Aorta (tissue), 5 donors: ENCODE results near the gene CTNNA2. TPM values are rescaled to one million over a fixed set of nuclear protein-coding genes. Genes with fewer than 3 reads are reported as not detected.

Experiments used
- ATAC-seq: fragments of 200-7000 bp; cut with Tn5 transposase; one replicate; pipeline ENCODE4 v1.9.1; 2022; ENCODE audit warnings: moderate library complexity; ENCODE audit not compliant: low FRiP score
- DNase-seq, 2 donors: peaks; one replicate each; pipeline ENCODE4 v3.0.0-alpha.2; 2020
- H3K27ac ChIP-seq, 2 donors: one replicate each; pipeline ENCODE4 v1.5.1; 2013; ENCODE audit warnings: low read length in 2 of 2, mild to moderate bottlenecking in 2 of 2, moderate library complexity in 2 of 2, control low read depth in 1 of 2, inconsistent platforms in 1 of 2, low read depth in 1 of 2
- H3K27me3 ChIP-seq, 2 donors: one replicate each; pipeline ENCODE4 v1.6.1; 2013; ENCODE audit warnings: control low read depth in 1 of 2, low read length in 1 of 2, mild to moderate bottlenecking in 1 of 2, moderate library complexity in 1 of 2; ENCODE audit not compliant: insufficient read depth in 2 of 2, control insufficient read depth in 1 of 2
- H3K36me3 ChIP-seq, 2 donors: one replicate each; pipeline ENCODE4 v1.6.1; 2013; ENCODE audit warnings: control low read depth in 1 of 2, low read length in 1 of 2, mild to moderate bottlenecking in 1 of 2; ENCODE audit not compliant: insufficient read depth in 2 of 2, control insufficient read depth in 1 of 2
- H3K4me1 ChIP-seq, 2 donors: one replicate each; pipeline ENCODE4 v1.6.1; 2013; ENCODE audit warnings: low read length in 2 of 2, control low read depth in 1 of 2, mild to moderate bottlenecking in 1 of 2, moderate library complexity in 1 of 2; ENCODE audit not compliant: insufficient read depth in 2 of 2, control insufficient read depth in 1 of 2
- H3K4me3 ChIP-seq, 2 donors: one replicate each; pipeline ENCODE4 v1.5.1; 2013; ENCODE audit warnings: low read length in 2 of 2, control low read depth in 1 of 2, mild to moderate bottlenecking in 1 of 2
- H3K9me3 ChIP-seq: one replicate; pipeline ENCODE4 v1.6.1; 2013; ENCODE audit warnings: mild to moderate bottlenecking, low read length; ENCODE audit not compliant: control insufficient read depth
- WGBS, 2 donors: extraction: QIAGEN DNeasy Blood & Tissue Kit; methylation state at CpG; one replicate each; pipeline ENCODE4 v1.1.7; 2013; 5-methylcytosine and 5-hydroxymethylcytosine counted together
- intact Hi-C, 2 donors: fragments of 100-400 bp; cut with DNase I; formaldehyde crosslinking; loops; one replicate each; pipeline versions ENCODE4 v1.14.2 to v1.15.0; 2022
- polyA plus RNA-seq, 2 donors: library from polyadenylated mRNA; stranded (reverse); fragments of 200-250 nt; gene quantifications; one replicate each; pipeline ENCODE4 v1.2.3, GENCODE V29; 2013
- total RNA-seq, 2 donors: library from RNA; stranded (reverse); fragmentation: NEBNext Ultra II Directional; extraction: Animal tissue kit (Norgen Biotek cat#: 25700); gene quantifications; one replicate each; pipeline ENCODE4 v1.2.1, GENCODE V29; 2021
- donor health status: healthy with polysubstance abuse.
- donor health status: Bipolar disorder and iron deficiency.
- donor health status: DM: no; HTN: no; CAD: no.
- donor health status: DM: no; HTN: no; CAD: no.
- donor health status: DM: yes; HTN: yes; CAD: no.

The CTNNA2 gene
- total and polyA plus RNA-seq, 4 donors: 0.05 to 0.12 TPM; not detected in 2

DNA sequence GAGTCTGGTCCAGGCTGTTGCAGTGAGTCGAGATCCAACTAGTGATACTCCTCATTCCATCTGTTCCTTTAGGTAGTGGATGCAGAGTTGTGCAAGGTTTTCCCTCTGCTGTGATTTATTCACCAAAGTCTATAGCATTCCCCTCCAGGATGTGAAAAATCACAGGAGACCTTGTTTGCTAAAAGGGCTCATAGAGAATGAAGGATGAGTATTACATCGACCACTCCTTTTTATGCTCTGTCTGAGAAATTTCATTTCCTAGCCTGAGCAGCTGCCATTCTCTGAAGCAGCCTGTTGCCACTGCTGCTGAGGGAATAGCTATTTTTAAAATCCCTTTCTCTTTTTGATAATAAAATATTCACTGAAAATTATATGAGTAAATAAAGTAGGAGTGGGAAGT is 925.8 kb downstream of the CTNNA2 start:
- no peak for ATAC-seq
- H3K9me3 ChIP-seq: no peaks in the 10 kb centered on the region
- WGBS, 2 donors: 43 to 51% methylated on average over 2 of the region's 2 CpGs

DNA sequence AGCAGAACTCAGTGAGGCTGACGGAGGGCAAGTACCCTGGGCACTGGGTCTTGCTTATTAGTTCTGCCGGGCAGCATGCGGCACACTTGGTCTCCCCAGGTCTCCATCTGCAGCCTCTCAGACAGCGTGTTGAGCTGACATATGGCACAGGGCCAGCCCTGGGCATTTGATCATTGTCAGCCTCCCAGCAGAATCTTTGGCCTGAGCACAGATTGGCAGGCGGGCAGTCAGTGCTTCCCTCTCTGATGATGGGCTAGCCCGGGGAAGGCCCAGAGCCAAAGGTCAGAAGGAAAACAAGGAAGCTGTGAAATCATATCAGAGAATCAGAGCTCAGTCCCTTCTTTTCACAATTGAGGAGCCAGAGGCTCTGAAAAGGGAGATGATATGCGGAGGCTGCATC is 941.8 kb downstream of the CTNNA2 start:
- WGBS, 2 donors: 26 to 39% methylated on average over 7 of the region's 7 CpGs
- H3K36me3 ChIP-seq: no peaks in the 10 kb centered on the region
- no peak overlapping the region for H3K27ac ChIP-seq
- H3K4me1 ChIP-seq: no peaks in the 10 kb centered on the region
- no peaks in the 10 kb centered on the region for H3K27me3 ChIP-seq
- intact Hi-C loops: no loop called here
- H3K4me3 ChIP-seq: no peak overlapping the region
- DNase-seq: no peak
- peak; percentile 55 for ATAC-seq
- no peaks in the 10 kb centered on the region for H3K9me3 ChIP-seq

More for the DNA sequence above, 925.8 kb downstream of the CTNNA2 start:
- no peak overlapping the region for H3K27ac ChIP-seq
- H3K4me3 ChIP-seq: no peak overlapping the region
- no peaks in the 10 kb centered on the region for H3K4me1 ChIP-seq
- no peak for DNase-seq
- H3K36me3 ChIP-seq: no peaks in the 10 kb centered on the region
- peaks cover 0 to 2% of the 10 kb centered on the region in 2 donors for H3K27me3 ChIP-seq
- intact Hi-C loops: no loop called here

DNA sequence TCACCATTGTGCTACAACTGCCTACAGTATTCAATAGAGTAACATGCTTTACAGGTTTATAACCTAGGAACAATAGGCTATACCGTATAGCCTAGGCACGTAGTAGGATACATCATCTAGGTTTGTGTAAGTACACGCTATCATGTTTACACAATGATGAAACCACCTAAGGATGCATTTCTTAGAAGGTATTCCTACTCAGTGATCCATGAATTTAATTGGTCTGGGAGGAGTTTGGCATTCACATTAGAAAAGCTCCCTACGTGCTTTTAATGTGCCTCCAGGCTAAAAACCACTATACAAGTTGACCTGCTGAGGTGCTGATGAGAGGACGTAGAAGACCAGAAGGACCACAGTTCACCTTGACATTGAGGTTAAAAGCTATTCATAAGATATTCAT is 946.2 kb downstream of the CTNNA2 start:
- Histone ChIP-seq H3K4me1 (no peaks in the 10 kb centered on the region), H3K27me3 (peaks cover 0 to 3% of the 10 kb centered on the region in 2 donors), H3K27ac (no peak overlapping the region), H3K4me3 (no peak overlapping the region), H3K9me3 (no peaks in the 10 kb centered on the region), H3K36me3 (no peaks in the 10 kb centered on the region)
- ATAC-seq (no peak), DNase-seq (no peak)
- intact Hi-C loops: no loop called here
- 79 to 84% methylated on average over 5 of the region's 5 CpGs for WGBS, 2 donors

GRCh38 chr2:80461505-80462197 is 948.8 kb downstream of the CTNNA2 start:
- Histone ChIP-seq H3K4me3 (no peak overlapping the region), H3K27me3 (peaks cover 0 to 3% of the 10 kb centered on the region in 2 donors), H3K36me3 (no peaks in the 10 kb centered on the region), H3K27ac (no peak overlapping the region), H3K4me1 (no peaks in the 10 kb centered on the region), H3K9me3 (no peaks in the 10 kb centered on the region)
- ATAC-seq (no peak), DNase-seq (no peak)
- intact Hi-C loops: no loop called here
- WGBS, 2 donors: 59 to 63% methylated on average over 3 of the region's 3 CpGs

- intact Hi-C loops: no loop called here
- DNase-seq (no peak), ATAC-seq (no peak)
- Histone ChIP-seq H3K36me3 (no peaks in the 10 kb centered on the region), H3K27me3 (peaks cover 0 to 3% of the 10 kb centered on the region in 2 donors), H3K27ac (no peak overlapping the region), H3K4me3 (no peak overlapping the region), H3K4me1 (no peaks in the 10 kb centered on the region), H3K9me3 (no peaks in the 10 kb centered on the region)
- WGBS, 2 donors: 70 to 72% methylated on average over 8 of the region's 8 CpGs
These were observed 949.8 kb downstream of the CTNNA2 start for GRCh38 chr2:80462654-80463053.

DNA sequence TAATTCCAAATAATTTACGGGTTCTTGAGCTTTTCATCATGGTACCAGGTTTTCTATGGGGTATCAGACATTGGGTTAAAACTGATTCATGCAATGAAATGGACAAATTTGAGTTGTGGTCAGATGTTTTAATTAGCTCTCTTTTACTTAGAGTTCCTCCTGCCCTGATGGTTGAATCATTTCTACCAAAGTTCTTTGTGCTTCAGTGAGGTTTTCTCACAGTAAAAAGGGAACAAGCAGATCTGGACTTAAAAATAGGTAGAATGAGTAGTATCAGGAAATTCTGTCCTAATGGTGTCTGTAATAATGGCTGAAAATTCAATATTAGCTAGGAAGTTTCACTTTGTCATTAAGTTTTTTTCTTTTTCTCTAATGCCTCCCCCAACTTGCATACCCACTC is 951.4 kb downstream of the CTNNA2 start:
- no peaks in the 10 kb centered on the region for H3K9me3 ChIP-seq
- no peak overlapping the region for H3K4me3 ChIP-seq
- no peak overlapping the region for H3K27ac ChIP-seq
- H3K36me3 ChIP-seq: no peaks in the 10 kb centered on the region
- ATAC-seq: no peak
- no peak for DNase-seq
- H3K4me1 ChIP-seq: no peaks in the 10 kb centered on the region
- 78 to 83% methylated on average over 1 of the region's 1 CpG for WGBS, 2 donors
- intact Hi-C loops: no loop called here
- peaks cover 0 to 3% of the 10 kb centered on the region in 2 donors for H3K27me3 ChIP-seq

- no peak for ATAC-seq
- H3K4me1 ChIP-seq: no peaks in the 10 kb centered on the region
- no peak for DNase-seq
- peaks cover 0 to 3% of the 10 kb centered on the region in 2 donors for H3K27me3 ChIP-seq
- H3K36me3 ChIP-seq: no peaks in the 10 kb centered on the region
- WGBS, 2 donors: 62 to 64% methylated on average over 3 of the region's 3 CpGs
- no peak overlapping the region for H3K27ac ChIP-seq
- H3K9me3 ChIP-seq: no peaks in the 10 kb centered on the region
- intact Hi-C loops: no loop called here
- no peak overlapping the region for H3K4me3 ChIP-seq
These were observed 954.5 kb downstream of the CTNNA2 start for GRCh38 chr2:80467262-80467811.

GRCh38 chr2:80469428-80469827 is 956.6 kb downstream of the CTNNA2 start:
- no peaks in the 10 kb centered on the region for H3K4me1 ChIP-seq
- H3K9me3 ChIP-seq: no peaks in the 10 kb centered on the region
- H3K36me3 ChIP-seq: no peaks in the 10 kb centered on the region
- ATAC-seq (no peak), DNase-seq (no peak)
- intact Hi-C loops: no loop called here
- 70 to 79% methylated on average over 1 of the region's 1 CpG for WGBS, 2 donors
- no peak overlapping the region for H3K4me3 ChIP-seq
- H3K27me3 ChIP-seq: no peaks in the 10 kb centered on the region
- no peak overlapping the region for H3K27ac ChIP-seq

- Histone ChIP-seq H3K9me3 (no peaks in the 10 kb centered on the region), H3K4me3 (no peak overlapping the region), H3K27ac (no peak overlapping the region), H3K36me3 (no peaks in the 10 kb centered on the region), H3K27me3 (no peaks in the 10 kb centered on the region), H3K4me1 (no peaks in the 10 kb centered on the region)
- DNase-seq (no peak), ATAC-seq (no peak)
- intact Hi-C loops: no loop called here
- 79 to 86% methylated on average over 5 of the region's 5 CpGs for WGBS, 2 donors
These were observed 960.2 kb downstream of the CTNNA2 start for GRCh38 chr2:80473069-80473468.
